CD4-positive, alpha-beta T cell (primary cell): ENCODE measurements around the gene MTG2. TPM values are rescaled to one million over a fixed set of nuclear protein-coding genes. Genes with fewer than 3 reads are reported as not detected.

ENCODE experiments used
- ATAC-seq: fragments of 200-7000 bp; cut with Tn5 transposase; one replicate; pipeline ENCODE4 v1.10.0; 2022; ENCODE audit warnings: mild to moderate bottlenecking; ENCODE audit not compliant: poor library complexity
- CTCF ChIA-PET: fragments of 350-600 bp; sonication (Branson Sonifier 250); formaldehyde crosslinking; loops from one replicate; lab custom pipeline; 2021; ENCODE audit warnings: antibody characterized with exemption, inconsistent platforms; lab: Charles Lee
- POLR2A ChIA-PET: fragments of 350-600 bp; sonication (Branson Sonifier 250); formaldehyde crosslinking; loops from one replicate; lab custom pipeline; 2021; ENCODE audit warnings: antibody characterized with exemption, inconsistent platforms; lab: Charles Lee
- DNase-seq, 14 experiments: peaks; one replicate each; pipeline ENCODE4 v3.0.0-alpha.2; 2013 to 2020; ENCODE audit warnings: mixed read lengths in 2 of 14
- H3K27ac ChIP-seq, 2 donors: one replicate each; pipeline versions ENCODE4 v1.5.1 to v1.7.0; 2013; ENCODE audit warnings: low read length in 2 of 2, low read depth in 1 of 2, mild to moderate bottlenecking in 1 of 2
- H3K27me3 ChIP-seq, 2 experiments: 1 replicate in 1 of 2; 2 replicates in 1 of 2; pipeline versions ENCODE4 v1.6.1 to v1.7.0; 2013; ENCODE audit warnings: low read length in 2 of 2, control low read depth in 1 of 2, mild to moderate bottlenecking in 1 of 2, moderate library complexity in 1 of 2; ENCODE audit not compliant: insufficient read depth in 2 of 2, control insufficient read depth in 1 of 2
- H3K36me3 ChIP-seq: one replicate; pipeline ENCODE4 v1.6.1; 2013; ENCODE audit warnings: low read length, control low read depth; ENCODE audit not compliant: insufficient read depth
- H3K4me1 ChIP-seq: one replicate; pipeline ENCODE4 v1.6.1; 2013; ENCODE audit warnings: low read length, control low read depth; ENCODE audit not compliant: insufficient read depth
- H3K4me3 ChIP-seq: one replicate; pipeline ENCODE4 v1.5.1; 2013; ENCODE audit warnings: mild to moderate bottlenecking, low read length, moderate library complexity
- H3K9me3 ChIP-seq, 2 experiments: 1 replicate in 1 of 2; 2 replicates in 1 of 2; pipeline versions ENCODE4 v1.6.1 to v1.7.0; 2013; ENCODE audit warnings: low read length in 2 of 2, mild to moderate bottlenecking in 2 of 2, control low read depth in 1 of 2, moderate library complexity in 1 of 2; ENCODE audit not compliant: control insufficient read depth in 1 of 2, insufficient read depth in 1 of 2
- H3K27ac Mint-ChIP-seq: one replicate; pipeline ENCODE4 v1.8.0; 2020; ENCODE audit warnings: mixed read lengths
- H3K27me3 Mint-ChIP-seq: one replicate; pipeline ENCODE4 v1.8.0; 2021; ENCODE audit warnings: mixed read lengths
- H3K36me3 Mint-ChIP-seq: one replicate; pipeline ENCODE4 v1.8.0; 2021; ENCODE audit warnings: low read depth, mixed read lengths
- H3K4me1 Mint-ChIP-seq: one replicate; pipeline ENCODE4 v1.8.0; 2021; ENCODE audit warnings: low read depth, mixed read lengths
- H3K4me3 Mint-ChIP-seq: one replicate; pipeline ENCODE4 v1.8.0; 2020; ENCODE audit warnings: mild to moderate bottlenecking, mixed read lengths
- H3K9me3 Mint-ChIP-seq: one replicate; pipeline ENCODE4 v1.8.0; 2020; ENCODE audit warnings: mixed read lengths
- intact Hi-C, 2 experiments: fragments of 100-400 bp; cut with DNase I in 1 of 2; cut with micrococcal nuclease in 1 of 2; formaldehyde crosslinking; loops; one replicate each; pipeline versions ENCODE4 v1.15.1 to v1.9.0; 2023 to 2025; cut with DNase I, micrococcal nuclease
- total RNA-seq, 174 experiments: library from RNA in 2 of 174; stranded (reverse) in 2 of 174; gene quantifications; one replicate each; pipeline ENCODE4 v1.2.3 and lab custom pipeline; 2021 to 2026
- TF ChIP-seq, protein P1 (sequence below): fragments of 200-600 bp; IDR thresholded peaks from one replicate; pipeline ENCODE4 v1.8.0; 2022; ENCODE audit warnings: antibody characterized with exemption, mild to moderate bottlenecking

MTG2 gene
- total RNA-seq, 2 experiments from 2014 or later, result 9.5 to 9.9 TPM

DNA sequence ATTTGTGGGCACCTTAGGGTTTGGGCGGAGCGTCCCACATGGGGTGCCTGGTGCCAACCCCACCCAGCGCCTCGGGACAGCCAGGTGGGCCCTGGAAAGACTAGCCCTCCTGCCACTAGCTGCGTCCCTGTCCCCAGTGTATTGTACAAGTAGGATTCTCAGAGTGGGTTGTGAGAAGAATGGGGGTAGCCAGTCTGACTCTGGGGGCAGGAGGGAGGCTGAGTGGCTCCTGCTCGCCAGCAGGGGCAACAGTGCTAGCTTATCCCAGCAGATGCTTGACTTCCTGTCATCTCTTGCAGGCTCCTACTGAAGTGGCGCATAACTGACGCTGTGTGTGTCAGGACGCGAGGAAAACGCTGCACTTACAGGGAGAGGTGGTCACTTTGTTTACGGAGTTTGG lies 49.0 kb upstream of the MTG2 start:
- no peaks in the 10 kb centered on the region for H3K27me3 Mint-ChIP-seq
- Histone ChIP-seq H3K9me3 (no peaks in the 10 kb centered on the region), H3K36me3 (peaks cover 94% of the 10 kb centered on the region), H3K4me3 (no peak overlapping the region), H3K27ac (no peak overlapping the region), H3K4me1 (peaks cover 53% of the 10 kb centered on the region), H3K27me3 (no peaks in the 10 kb centered on the region)
- TF ChIP-seq, protein P1, sequence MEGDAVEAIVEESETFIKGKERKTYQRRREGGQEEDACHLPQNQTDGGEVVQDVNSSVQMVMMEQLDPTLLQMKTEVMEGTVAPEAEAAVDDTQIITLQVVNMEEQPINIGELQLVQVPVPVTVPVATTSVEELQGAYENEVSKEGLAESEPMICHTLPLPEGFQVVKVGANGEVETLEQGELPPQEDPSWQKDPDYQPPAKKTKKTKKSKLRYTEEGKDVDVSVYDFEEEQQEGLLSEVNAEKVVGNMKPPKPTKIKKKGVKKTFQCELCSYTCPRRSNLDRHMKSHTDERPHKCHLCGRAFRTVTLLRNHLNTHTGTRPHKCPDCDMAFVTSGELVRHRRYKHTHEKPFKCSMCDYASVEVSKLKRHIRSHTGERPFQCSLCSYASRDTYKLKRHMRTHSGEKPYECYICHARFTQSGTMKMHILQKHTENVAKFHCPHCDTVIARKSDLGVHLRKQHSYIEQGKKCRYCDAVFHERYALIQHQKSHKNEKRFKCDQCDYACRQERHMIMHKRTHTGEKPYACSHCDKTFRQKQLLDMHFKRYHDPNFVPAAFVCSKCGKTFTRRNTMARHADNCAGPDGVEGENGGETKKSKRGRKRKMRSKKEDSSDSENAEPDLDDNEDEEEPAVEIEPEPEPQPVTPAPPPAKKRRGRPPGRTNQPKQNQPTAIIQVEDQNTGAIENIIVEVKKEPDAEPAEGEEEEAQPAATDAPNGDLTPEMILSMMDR, result no peak
- ATAC-seq, result peak; percentile 28
- no peak overlapping the region for H3K4me3 Mint-ChIP-seq
- intact Hi-C loops, result no loop called here
- peaks cover 95% of the 10 kb centered on the region for H3K36me3 Mint-ChIP-seq
- CTCF ChIA-PET, result no interaction called here
- DNase-seq, result no peak
- H3K9me3 Mint-ChIP-seq, result no peaks in the 10 kb centered on the region
- POLR2A ChIA-PET, result interaction anchor here (1.2 to 4.9 kb wide), 4 partner anchors 10 to 67 kb away, joined by 3 to 40 read pairs (median 6); partner anchors contain the start of genes LSM14B, PSMA7, SS18L1 and TAF4
- H3K4me1 Mint-ChIP-seq, result peaks cover 35% of the 10 kb centered on the region
- H3K27ac Mint-ChIP-seq, result peak overlapping the region; percentile 80

DNA sequence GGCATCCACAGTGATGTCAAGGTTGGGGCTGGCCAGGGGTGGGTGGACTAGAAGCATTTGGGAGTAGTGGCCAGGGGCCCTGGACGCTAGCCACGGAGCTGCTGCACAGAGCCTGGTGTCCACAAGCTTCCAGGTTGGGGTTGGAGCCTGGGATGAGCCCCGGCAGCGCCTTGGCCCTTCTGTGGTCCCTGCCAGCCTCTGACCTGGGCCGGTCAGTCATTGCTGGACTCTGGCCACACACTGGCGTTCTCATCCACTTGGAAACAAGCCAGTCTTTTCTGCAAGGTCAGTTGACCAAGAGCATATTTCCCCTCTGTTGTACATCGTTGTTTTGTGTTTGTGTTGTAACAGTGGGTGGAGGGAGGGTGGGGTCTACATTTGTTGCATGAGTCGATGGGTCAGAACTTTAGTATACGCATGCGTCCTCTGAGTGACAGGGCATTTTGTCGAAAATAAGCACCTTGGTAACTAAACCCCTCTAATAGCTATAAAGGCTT lies 48.0 kb upstream of the MTG2 start:
- Mint-ChIP-seq H3K27ac (no peak overlapping the region), H3K9me3 (no peaks in the 10 kb centered on the region), H3K27me3 (no peaks in the 10 kb centered on the region), H3K36me3 (peaks cover 95% of the 10 kb centered on the region), H3K4me1 (peaks cover 41% of the 10 kb centered on the region), H3K4me3 (no peak overlapping the region)
- H3K27me3 ChIP-seq, result no peaks in the 10 kb centered on the region
- H3K27ac ChIP-seq, result no peak overlapping the region
- CTCF ChIA-PET, result interaction anchor here (1.5 to 2.7 kb wide), 3 partner anchors 13 to 124 kb away, joined by 4 to 18 read pairs (median 5); partner anchors contain the start of gene LSM14B
- POLR2A ChIA-PET, result interaction anchor here (1.1 to 4.9 kb wide), 6 partner anchors 11 to 124 kb away, joined by 3 to 40 read pairs (median 6); partner anchors contain the start of genes LSM14B and TAF4
- H3K9me3 ChIP-seq, result no peaks in the 10 kb centered on the region
- peaks cover 95% of the 10 kb centered on the region for H3K36me3 ChIP-seq
- no peak for DNase-seq
- TF ChIP-seq, protein P1, result no peak
- peaks cover 47% of the 10 kb centered on the region for H3K4me1 ChIP-seq
- intact Hi-C loops, result loop anchor here in 1 of 2 experiments (5.0 kb wide), 1 partner anchor 67 kb away; the partner anchor contains the start of gene TAF4
- ATAC-seq, result no peak
- no peak overlapping the region for H3K4me3 ChIP-seq

DNA sequence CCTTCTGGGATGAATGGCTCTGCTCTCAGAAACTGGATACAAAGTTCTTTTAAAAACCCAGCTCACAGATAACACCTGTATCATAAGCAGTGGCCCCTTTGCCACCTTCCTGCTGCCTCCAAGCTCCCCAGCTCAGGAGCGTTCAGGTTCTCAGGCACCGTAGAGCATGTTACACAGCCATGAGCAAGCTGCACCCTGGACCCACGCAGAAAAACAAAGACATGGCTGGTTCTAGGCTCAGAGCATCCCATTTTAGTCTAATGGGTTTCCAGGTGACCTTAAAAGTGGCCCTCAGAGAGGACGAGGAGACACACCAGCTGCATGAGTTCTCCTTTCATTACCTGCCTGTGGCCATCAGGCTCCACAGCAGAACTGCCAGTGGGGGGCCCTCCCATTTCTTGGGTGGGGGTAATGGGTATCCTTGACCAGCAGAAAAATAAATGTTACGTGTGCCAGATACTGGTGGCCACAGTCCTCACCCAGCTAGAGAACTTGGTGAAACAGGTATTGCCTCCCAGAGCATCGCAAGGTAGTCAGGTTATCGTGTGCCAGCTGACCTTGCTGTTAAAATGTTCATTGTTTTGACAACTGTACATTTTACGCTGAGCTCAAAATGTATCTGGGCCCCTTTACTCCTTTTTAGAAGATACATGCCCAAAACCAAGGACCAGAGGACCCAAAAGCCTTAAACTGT lies 47.1 kb upstream of the MTG2 start:
- H3K27ac Mint-ChIP-seq, result peak overlapping the region; percentile 77
- H3K27me3 ChIP-seq, result no peaks in the 10 kb centered on the region
- ATAC-seq (no peak), DNase-seq (no peak)
- no peak overlapping the region for H3K27ac ChIP-seq
- no peaks in the 10 kb centered on the region for H3K27me3 Mint-ChIP-seq
- intact Hi-C loops, result loop anchor here (1.0 to 5.0 kb wide), 3 partner anchors 13 to 109 kb away; partner anchors contain the start of genes LSM14B (in 1 of the 2) and TAF4 (in 1 of the 2)
- peaks cover 95% of the 10 kb centered on the region for H3K36me3 Mint-ChIP-seq
- ChIA-PET CTCF (interaction anchor here (0.9 to 2.7 kb wide), 5 partner anchors 11 to 125 kb away, joined by 3 to 18 read pairs (median 5); partner anchors contain the start of gene LSM14B), POLR2A (interaction anchor here (0.7 to 4.9 kb wide), 7 partner anchors 12 to 125 kb away, joined by 3 to 40 read pairs (median 4); partner anchors contain the start of genes LSM14B and TAF4)
- H3K9me3 ChIP-seq, result no peaks in the 10 kb centered on the region
- H3K4me1 Mint-ChIP-seq, result peaks cover 48% of the 10 kb centered on the region
- H3K4me3 Mint-ChIP-seq, result peak overlapping the region; percentile 26
- no peak overlapping the region for H3K4me3 ChIP-seq
- TF ChIP-seq, protein P1, result no peak
- no peaks in the 10 kb centered on the region for H3K9me3 Mint-ChIP-seq
- peaks cover 95% of the 10 kb centered on the region for H3K36me3 ChIP-seq
- H3K4me1 ChIP-seq, result peaks cover 43% of the 10 kb centered on the region
